ENCODE data around the gene GPLD1.
"Not testable (repeated sequence)": the region's sequence is repeated elsewhere in the genome, so short reads cannot be mapped to it uniquely, and the experiment has no call there.

GPLD1 gene

GRCh38 chr6:24414531-24414930, 74.8 kb downstream of the GPLD1 start:
- DNase-seq (ENCODE audit: low spot score): not testable (repeated sequence)

- DNase-seq (ENCODE audit: low spot score): no peak
Measured at GRCh38 chr6:24412294-24412693, 77.1 kb downstream of the GPLD1 start.

- no peak for DNase-seq (ENCODE audit: low spot score)
Measured at GRCh38 chr6:24410622-24411021, 78.8 kb downstream of the GPLD1 start.

- DNase-seq (ENCODE audit: low spot score): no peak
Measured at GRCh38 chr6:24408719-24409410, 80.5 kb downstream of the GPLD1 start.

GRCh38 chr6:24405262-24405661, 84.1 kb downstream of the GPLD1 start:
- DNase-seq (ENCODE audit: low spot score): no peak

- no peak for DNase-seq (ENCODE audit: low spot score)
Measured at GRCh38 chr6:24403501-24403824, 85.9 kb downstream of the GPLD1 start.

DNA sequence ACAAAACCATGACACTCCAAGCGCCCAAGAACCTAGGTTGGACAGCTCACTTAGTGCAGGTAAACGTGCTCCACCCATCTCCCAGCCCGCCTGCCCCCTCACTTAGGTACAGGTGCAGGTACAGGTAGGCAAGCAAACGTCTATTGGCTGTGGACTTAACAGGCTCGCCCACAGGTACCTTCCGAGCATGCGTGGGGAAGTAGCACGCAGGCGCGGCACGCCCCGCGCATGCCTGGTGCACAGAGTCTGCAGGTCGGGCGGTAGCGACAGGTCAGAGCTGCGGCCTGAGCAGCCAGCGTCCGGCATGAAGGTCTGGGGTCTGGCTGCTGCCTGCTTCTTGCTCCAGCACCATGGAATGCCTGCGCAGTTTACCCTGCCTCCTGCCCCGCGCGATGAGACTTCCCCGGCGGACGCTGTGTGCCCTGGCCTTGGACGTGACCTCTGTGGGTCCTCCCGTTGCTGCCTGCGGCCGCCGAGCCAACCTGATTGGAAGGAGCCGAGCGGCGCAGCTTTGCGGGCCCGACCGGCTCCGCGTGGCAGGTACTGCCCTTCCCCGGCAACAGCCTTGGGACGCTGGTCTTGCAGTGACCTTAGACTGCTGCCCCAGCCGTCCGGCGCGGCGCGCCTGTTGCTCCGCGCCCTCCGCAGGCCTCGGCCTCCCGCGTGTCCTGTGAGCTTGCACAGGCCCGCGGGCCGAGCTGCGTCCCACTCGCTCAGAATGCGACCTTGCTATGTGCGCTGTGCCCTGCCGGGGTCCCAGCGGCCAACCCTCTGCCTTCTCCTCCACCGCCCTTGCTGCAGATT, 86.5 kb downstream of the GPLD1 start, which contains the start of gene MRS2:
TSS of gene MRS2 (plus strand) at position 240 of the 804 bp plus-strand sequence. CDS start at position 351, 111 bp downstream.
- peak; percentile 87 for DNase-seq (ENCODE audit: low spot score)

DNA sequence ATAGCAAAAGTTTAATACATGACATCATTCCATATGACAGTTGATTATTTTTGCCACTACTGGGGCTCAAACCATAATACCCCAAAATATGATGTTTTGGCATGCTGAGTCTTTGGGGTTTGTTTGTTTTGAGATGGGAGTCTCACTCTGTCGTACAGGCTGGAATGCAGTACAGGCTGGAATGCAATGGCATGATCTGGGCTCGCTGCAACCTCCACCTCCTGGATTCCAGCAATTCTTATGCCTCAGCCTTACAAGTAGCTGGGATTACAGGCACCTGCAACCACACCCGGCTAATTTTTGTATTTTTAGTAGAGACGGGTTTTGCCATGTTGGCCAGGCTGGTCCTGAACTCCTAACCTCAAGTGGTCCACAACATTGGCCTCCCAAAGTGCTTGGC, 87.9 kb downstream of the GPLD1 start:
- no peak for DNase-seq (ENCODE audit: low spot score)

DNA sequence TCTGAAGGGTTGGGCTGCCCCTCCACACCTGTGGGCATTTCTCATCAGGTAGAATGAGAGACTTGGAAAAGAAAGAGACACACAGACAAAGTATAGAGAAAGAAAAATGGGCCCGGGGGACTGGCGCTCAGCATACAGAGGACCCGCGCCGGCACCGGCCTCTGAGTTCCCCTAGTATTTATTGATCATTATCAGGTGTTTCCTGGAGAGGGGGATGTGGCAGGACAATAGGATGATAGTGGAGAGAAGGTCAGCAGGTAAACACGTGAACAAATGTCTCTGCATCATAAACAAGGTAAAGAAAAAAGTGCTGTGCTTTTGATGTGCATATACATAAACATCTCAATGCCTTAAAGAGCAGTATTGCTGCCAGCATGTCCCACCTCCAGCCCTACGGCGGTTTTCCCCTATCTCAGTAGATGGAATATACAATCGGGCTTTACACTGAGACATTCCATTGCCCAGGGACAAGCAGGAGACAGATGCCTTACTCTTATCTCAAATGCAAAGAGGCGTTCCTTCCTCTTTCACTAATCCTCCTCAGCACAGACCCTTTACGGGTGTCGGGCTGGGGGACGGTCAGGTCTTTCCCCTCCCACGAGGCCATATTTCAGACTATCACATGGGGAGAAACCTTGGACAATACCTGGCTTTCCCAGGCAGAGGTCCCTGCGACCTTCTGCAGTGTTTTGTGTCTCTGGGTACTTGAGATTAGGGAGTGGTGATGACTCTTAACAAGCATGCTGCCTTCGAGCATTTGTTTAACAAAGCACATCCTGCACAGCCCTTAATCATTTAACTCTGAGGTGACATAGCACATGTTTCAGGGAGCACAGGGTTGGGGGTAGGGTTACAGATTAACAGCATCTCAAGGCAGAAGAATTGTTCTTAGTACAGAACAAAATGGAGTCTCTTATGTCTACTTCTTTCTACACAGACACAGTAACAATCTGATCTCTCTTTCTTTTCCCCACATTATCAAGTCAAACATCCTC, 89.0 kb downstream of the GPLD1 start:
- not testable (repeated sequence) for DNase-seq (ENCODE audit: low spot score)

DNA sequence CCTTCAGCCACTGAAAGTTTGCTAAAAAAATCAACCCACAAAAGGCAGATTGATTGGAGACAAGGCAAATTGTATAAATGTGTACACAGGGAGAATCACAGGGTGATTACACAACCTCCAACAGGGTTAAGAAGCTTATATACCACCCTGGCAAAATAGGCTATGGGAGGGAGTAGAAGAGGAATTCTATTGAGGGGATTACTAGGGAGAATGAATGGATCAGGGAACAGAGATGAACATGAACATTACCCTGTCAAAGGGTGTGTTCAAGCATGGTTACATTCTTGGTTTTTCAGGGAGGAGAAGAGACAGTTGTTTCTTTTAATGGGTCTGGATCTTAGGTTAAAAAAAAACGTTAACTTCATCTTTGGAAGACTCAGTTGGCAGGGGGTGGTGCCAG, 91.7 kb downstream of the GPLD1 start:
- no peak for DNase-seq (ENCODE audit: low spot score)

- DNase-seq (ENCODE audit: low spot score): no peak
Measured at GRCh38 chr6:24396824-24397223, 92.6 kb downstream of the GPLD1 start.

DNA sequence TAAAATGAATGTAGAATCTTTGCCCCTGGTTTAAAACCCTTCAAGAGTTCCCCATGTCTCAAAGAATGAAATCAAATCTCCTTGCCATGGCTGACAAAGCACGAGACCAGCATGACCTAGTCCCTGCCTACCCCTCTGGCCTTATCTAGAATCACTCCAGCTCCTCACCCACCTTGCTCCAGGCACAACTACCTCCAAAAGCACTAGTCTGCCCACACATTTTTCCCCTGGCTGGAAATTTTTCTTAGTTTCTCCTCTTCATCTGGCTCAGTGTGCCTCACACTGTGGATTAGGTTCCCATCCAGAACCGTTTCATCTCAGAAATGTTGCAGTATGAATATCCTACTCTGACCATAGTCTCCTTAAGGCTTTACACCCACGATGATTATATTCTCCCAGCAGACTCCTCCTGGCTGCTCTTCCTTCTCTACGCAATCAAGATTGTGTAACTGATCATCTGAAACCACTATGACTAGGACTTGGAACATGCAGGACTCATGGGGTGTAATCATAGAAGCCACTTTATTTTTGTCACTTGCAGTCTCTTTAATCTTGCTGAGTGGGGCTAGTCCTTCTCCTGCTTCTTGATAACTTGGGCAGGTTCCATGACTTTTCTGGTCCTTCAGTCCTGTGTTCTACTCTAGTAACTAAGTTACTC, 94.5 kb downstream of the GPLD1 start:
- DNase-seq (ENCODE audit: low spot score): peak; percentile 79

DNA sequence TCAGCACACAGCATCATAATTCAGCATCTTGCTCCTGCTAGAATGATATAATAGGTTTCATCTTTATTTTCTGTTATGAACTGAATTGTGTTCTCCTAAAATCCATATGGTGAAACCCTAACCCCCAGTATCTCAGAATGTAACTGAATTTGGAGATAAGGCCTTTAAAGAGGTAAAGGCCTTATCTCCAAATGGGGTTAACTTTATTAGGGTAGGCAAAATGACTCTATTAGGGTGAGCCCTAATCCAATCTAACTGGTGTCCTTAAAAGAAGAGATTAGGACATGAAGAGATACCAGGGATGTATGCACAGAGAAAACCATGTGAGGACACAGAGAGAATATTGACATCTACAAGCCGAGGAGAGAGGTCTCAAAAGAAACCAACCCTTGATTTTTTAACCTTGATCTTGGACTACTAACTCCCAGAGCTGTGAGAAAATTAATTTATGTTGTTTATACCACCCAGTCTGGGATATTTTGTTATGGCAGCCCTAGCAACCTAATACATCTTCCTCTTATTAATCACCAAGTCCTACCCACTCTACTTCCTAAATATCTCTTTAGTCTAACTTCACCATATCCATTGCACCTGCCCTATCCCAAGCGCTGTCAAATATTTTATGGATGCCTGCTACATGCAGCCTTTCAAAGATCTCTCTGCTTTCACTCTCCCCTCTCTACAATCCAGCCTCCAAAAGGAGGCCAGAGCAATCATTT, 95.2 kb downstream of the GPLD1 start:
- DNase-seq (ENCODE audit: low spot score): no peak

DNA sequence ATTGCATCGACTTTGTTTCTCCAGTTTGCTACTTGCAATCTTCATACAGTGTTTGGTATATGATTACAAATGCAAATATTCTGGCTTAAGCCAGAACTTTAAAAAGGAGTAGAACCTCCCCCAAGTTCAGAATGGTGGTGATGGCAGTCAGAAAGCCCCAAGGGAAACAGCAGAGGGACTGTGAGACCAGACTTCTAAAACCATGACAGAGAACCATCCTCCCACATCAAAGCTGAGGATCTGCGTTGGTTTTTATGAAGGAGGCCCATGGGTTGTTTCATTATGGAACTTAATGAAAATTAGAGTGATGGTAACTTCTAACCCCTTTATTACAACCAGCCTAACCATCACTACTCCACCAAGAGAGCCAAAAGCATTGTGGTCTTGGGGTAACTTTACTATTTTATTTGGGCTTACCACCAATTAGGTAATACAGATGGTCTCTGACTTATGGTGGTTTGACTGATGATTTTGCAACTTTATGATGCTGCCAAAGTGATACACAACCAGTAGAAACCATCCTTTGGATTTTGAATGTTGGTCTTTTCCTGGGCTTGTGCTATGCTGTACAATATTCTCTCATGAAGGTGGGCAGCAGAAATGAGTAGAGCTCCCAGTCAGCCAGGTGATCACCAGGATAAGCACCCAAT, 97.5 kb downstream of the GPLD1 start:
- DNase-seq (ENCODE audit: low spot score): no peak

GRCh38 chr6:24391208-24391607, 98.2 kb downstream of the GPLD1 start:
- DNase-seq (ENCODE audit: low spot score): no peak

- no peak for DNase-seq (ENCODE audit: low spot score)
Measured at GRCh38 chr6:24387818-24388217, 101.6 kb downstream of the GPLD1 start.

DNA sequence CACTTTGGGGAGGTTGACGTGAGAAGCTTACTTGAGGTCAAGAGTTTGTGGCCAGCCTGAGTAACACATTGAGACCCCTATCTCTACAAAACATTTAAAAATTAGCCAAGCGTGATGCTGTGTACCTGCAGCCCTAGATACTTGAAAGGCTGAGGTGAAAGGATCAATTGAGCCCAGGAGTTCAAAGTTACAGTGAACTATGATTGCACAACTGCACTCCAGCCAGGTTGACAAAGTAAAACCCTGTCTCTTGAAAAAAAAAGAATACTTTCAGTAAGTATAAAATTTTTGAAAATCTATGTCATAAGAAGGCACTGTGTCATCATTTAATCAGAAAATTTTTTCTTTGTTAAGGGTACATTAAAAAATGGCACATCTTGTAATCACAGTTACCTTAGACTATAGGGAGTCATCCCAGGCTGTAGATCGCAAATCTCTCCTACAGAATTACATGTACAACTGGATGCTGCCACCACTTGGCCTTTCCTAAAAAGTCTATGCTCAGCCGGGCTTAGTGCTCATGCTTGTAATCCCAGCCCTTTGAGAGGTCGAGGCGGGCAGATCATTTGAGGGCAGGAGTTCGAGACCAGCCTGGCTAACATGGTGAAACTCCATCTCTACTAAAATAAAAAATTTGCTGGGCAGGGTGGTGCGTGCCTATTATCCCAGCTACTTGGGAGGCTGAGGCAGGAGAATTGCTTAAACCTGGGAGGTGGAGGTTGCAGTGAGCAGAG, 103.7 kb downstream of the GPLD1 start:
- no peak for DNase-seq (ENCODE audit: low spot score)

DNA sequence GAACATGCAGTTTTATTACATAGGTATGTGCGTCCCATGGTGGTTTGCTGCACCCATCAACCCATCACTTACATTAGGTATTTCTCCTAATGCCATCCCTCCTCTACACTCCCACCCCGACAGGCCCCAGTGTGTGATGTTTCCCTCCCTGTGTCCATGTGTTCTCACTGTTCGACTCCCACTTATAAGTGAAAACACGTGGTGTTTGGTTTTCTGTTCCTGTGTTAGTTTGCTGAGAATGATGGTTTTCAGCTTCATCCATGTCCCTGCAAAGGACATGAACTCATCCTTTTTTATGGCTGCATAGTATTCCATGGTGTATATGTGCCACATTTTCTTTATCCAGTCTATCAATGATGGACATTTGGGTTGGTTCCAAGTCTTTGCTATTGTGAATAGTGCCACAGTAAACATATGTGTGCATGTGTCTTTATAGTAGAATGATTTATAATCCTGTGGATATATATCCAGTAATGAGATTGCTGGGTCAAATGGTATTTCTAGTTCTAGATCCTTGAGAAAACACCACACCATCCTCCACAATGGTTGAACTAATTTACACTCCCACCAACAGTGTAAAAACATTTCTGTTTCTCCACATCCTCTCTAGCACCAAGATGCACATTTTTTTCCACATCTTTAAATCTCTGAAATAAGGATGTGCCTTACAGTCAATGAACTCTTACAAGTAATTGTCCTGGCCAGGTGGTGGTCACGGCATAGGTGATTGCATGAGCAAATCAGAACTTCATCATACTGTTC, 104.8 kb downstream of the GPLD1 start:
- DNase-seq (ENCODE audit: low spot score): not testable (repeated sequence)

GRCh38 chr6:24382891-24383494, 106.4 kb downstream of the GPLD1 start:
- DNase-seq (ENCODE audit: low spot score): not testable (repeated sequence)

All from AG08396 (cell line).